Endothelial cell of umbilical vein (primary cell): ENCODE data around the gene DENND1B. TPM values are rescaled to one million over a fixed set of nuclear protein-coding genes. Genes with fewer than 3 reads are reported as not detected.

Experiments used
- BruUV-seq: library from RNA; stranded (reverse); fragments of 400-500 nt; replicated peaks from 2 replicates; lab custom pipeline; 2021; lab: Mats Ljungman, UMichigan
- CTCF ChIA-PET: fragments of 300-600, 350-600 bp; sonication (Branson Sonifier 250); formaldehyde crosslinking; loops from one replicate; lab custom pipeline; 2021; ENCODE audit warnings: antibody characterized with exemption, inconsistent platforms; lab: Charles Lee
- POLR2A ChIA-PET: fragments of 300-600, 350-600 bp; sonication (Branson Sonifier 250); formaldehyde crosslinking; loops from one replicate; lab custom pipeline; 2021; ENCODE audit warnings: antibody characterized with exemption, inconsistent platforms; lab: Charles Lee
- DNase-seq: peaks from one replicate; pipeline ENCODE4 v3.0.0-alpha.2; 2011; ENCODE audit warnings: low read depth, low spot score
- FAIRE-seq: peaks from 2 replicates; lab custom pipeline; 2011; peaks lifted over from hg19 to GRCh38; lab: Jason Lieb, UNC
- H2AFZ ChIP-seq: 2 replicates; pipeline ENCODE4 v1.6.0; 2012; ENCODE audit warnings: low read depth, low read length, control low read depth, inconsistent platforms
- H3K27ac ChIP-seq: 2 replicates; pipeline ENCODE4 v1.5.1; 2011; ENCODE audit warnings: low read depth, mild to moderate bottlenecking, control low read depth, low read length, moderate library complexity; ENCODE audit not compliant: insufficient read depth
- H3K27me3 ChIP-seq, 2 experiments: 2 replicates each; pipeline versions ENCODE4 v1.6.0 to v1.6.1; 2011; ENCODE audit warnings: low read length in 2 of 2, mixed read lengths in 1 of 2; ENCODE audit not compliant: control insufficient read depth in 2 of 2, insufficient read depth in 2 of 2
- H3K36me3 ChIP-seq, 2 experiments: 2 replicates in 1 of 2; 3 replicates in 1 of 2; pipeline ENCODE4 v1.5.1; 2011; ENCODE audit warnings: low read length in 2 of 2, mild to moderate bottlenecking in 1 of 2, moderate library complexity in 1 of 2; ENCODE audit not compliant: control insufficient read depth in 2 of 2, insufficient read depth in 2 of 2; ENCODE audit errors: extremely low read depth in 1 of 2
- H3K4me1 ChIP-seq: 3 replicates; pipeline ENCODE4 v1.5.1; 2011; ENCODE audit warnings: mild to moderate bottlenecking, low read length; ENCODE audit not compliant: control insufficient read depth, insufficient read depth; ENCODE audit errors: extremely low read depth
- H3K4me2 ChIP-seq: 2 replicates; pipeline ENCODE4 v1.6.1; 2011; ENCODE audit warnings: low read length, control low read depth, mixed read lengths; ENCODE audit not compliant: insufficient read depth
- H3K4me3 ChIP-seq, 3 experiments: fragments of 200-600 bp in 1 of 3; sonication (generic), shearing (Covaris generic) in 1 of 3; replicated peaks in 1 of 3; 2 replicates each; pipeline ENCODE4 v1.5.1; 2011 to 2016; ENCODE audit warnings: control low read depth in 3 of 3, low read length in 3 of 3, mild to moderate bottlenecking in 2 of 3, inconsistent platforms in 1 of 3, low read depth in 1 of 3, moderate library complexity in 1 of 3; ENCODE audit not compliant: insufficient read depth in 1 of 3
- H3K79me2 ChIP-seq: 2 replicates; pipeline ENCODE4 v1.6.0; 2012; ENCODE audit warnings: low read length, inconsistent platforms; ENCODE audit not compliant: control insufficient read depth, insufficient read depth
- H3K9ac ChIP-seq: replicated peaks from 2 replicates; pipeline ENCODE3; 2011; ENCODE audit warnings: low read length, control low read depth; ENCODE audit not compliant: insufficient read depth; ENCODE audit errors: extremely low read depth
- H3K9me1 ChIP-seq: replicated peaks from 3 replicates; pipeline ENCODE4 v1.6.0; 2011; ENCODE audit warnings: mild to moderate bottlenecking, low read length; ENCODE audit not compliant: control insufficient read depth, insufficient read depth; ENCODE audit errors: extremely low read depth
- H3K9me3 ChIP-seq: replicated peaks from 2 replicates; pipeline ENCODE4 v1.5.1; 2012; ENCODE audit warnings: low read length, inconsistent platforms; ENCODE audit not compliant: control insufficient read depth, insufficient read depth
- H4K20me1 ChIP-seq: replicated peaks from 2 replicates; pipeline ENCODE3; 2011; ENCODE audit warnings: mild to moderate bottlenecking, low read length; ENCODE audit not compliant: control insufficient read depth, insufficient read depth; ENCODE audit errors: extremely low read depth
- CTCF ChIP-seq, 2 donors: IDR thresholded peaks; 1 replicate in 1 of 2; 2 replicates in 1 of 2; pipeline ENCODE4 v1.5.1; 2011; ENCODE audit warnings: low read length in 2 of 2, mild to moderate bottlenecking in 2 of 2, moderate library complexity in 2 of 2, control low read depth in 1 of 2, inconsistent platforms in 1 of 2, low read depth in 1 of 2; ENCODE audit not compliant: insufficient read depth in 1 of 2; ENCODE audit errors: extremely low read depth in 1 of 2
- FOS ChIP-seq: IDR thresholded peaks from 2 replicates; pipeline ENCODE4 v1.6.1; 2011; ENCODE audit warnings: mild to moderate bottlenecking, low read length, moderate library complexity, borderline replicate concordance; ENCODE audit not compliant: insufficient read depth
- JUN ChIP-seq: IDR thresholded peaks from 2 replicates; pipeline ENCODE4 v1.6.1; 2011; ENCODE audit warnings: borderline replicate concordance, low read depth; ENCODE audit not compliant: insufficient read length, insufficient read depth
- POLR2AphosphoS5 ChIP-seq: IDR thresholded peaks from 2 replicates; pipeline ENCODE4 v1.6.1; 2012; ENCODE audit warnings: low read depth, mild to moderate bottlenecking, control low read depth, low read length, moderate library complexity; ENCODE audit not compliant: insufficient read depth
- dilution Hi-C: fragments of 300-500 bp; cut with MboI; formaldehyde crosslinking; loops from one replicate; pipeline ENCODE4 v1.15.0; 2019; ENCODE audit warnings: low sequenced_read_pairs; ENCODE audit not compliant: extremely low pct_ligation_motif_present
- intact Hi-C: fragments of 100-400 bp; cut with micrococcal nuclease; formaldehyde crosslinking; loops from one replicate; pipeline ENCODE4 v1.10.0; 2022
- polyA plus RNA-seq, 4 experiments: library from polyadenylated mRNA; depleted of rRNA in 3 of 4; stranded (reverse) in 3 of 4; unstranded in 1 of 4; fragments of >200 nt; gene quantifications; 2 replicates each; pipeline versions ENCODE4 v1.2.1 to v1.2.3, GENCODE V29; 2011 to 2012; ENCODE audit warnings: missing spikeins in 1 of 4
- total RNA-seq: library from RNA; stranded (reverse); gene quantifications from 2 replicates; pipeline ENCODE4 v1.2.3, GENCODE V29; 2021

The DENND1B gene
- total and polyA plus RNA-seq, 2 donors (not counting 3 experiments of a cell fraction or from before 2014, with no cell fraction given), result 0.97 to 3.3 TPM

DNA sequence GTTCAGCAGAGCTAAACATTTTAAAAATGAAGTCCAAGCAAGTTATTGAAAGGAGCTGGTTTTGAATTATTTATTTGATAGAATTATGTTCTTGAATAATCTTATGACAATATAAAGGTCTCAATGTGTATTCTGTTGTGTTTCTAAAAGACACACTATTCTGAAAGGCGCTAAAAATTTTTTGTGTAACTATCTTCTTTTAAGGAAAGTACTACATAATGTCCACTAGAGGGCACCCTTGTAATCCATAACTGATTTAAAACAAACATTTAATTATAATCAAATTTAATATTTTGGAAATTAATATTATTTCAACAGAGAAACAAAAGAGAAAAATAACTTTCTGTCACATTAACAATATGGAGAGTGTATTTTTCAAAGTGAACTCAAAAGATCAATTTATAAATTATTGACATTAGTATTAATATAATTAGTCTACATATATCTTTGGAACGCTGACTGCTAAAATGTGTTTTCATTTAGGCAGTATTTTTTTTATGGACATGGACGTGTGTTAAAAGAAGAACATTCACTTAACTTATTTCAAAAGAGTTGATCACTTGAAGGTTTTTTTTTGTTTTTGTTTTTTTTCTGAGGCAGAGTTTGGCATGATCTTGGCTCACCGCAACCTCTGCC lies 248.4 kb downstream of the DENND1B start:
- no peak for FAIRE-seq
- Histone ChIP-seq H3K27ac (no peak overlapping the region), H3K4me3 (no peak overlapping the region), H3K4me2 (no peak overlapping the region), H2AFZ (no peak overlapping the region), H3K4me1 (no peaks in the 10 kb centered on the region), H3K36me3 (no peaks in the 10 kb centered on the region), H3K9me3 (no peaks in the 10 kb centered on the region), H3K79me2 (no peaks in the 10 kb centered on the region), H3K9ac (no peak overlapping the region), H4K20me1 (no peaks in the 10 kb centered on the region), H3K27me3 (no peaks in the 10 kb centered on the region), H3K9me1 (no peaks in the 10 kb centered on the region)
- dilution Hi-C loops, result no loop called here
- peak; percentile 31 for DNase-seq
- TF ChIP-seq FOS, result no peak
- peak; percentile 16 to 18 for TF ChIP-seq CTCF (IDR thresholded peaks at IDR 0.05; ENCODE audit: extremely low read depth in 1 of 2, insufficient read depth in 1 of 2, low read depth in 1 of 2, low read length in 2 of 2)
- no TSS peak for BruUV-seq
- CTCF ChIA-PET, result interaction anchor here (0.6 to 2.3 kb wide), 36 partner anchors 9 to 1230 kb away, joined by 3 to 40 read pairs (median 4); partner anchors contain the start of genes C1orf53 and LHX9
- POLR2A ChIA-PET, result no interaction called here
- intact Hi-C loops, result loop anchor here (1.0 to 5.0 kb wide), 4 partner anchors 342 to 938 kb away; partner anchors contain the start of gene NEK7

DNA sequence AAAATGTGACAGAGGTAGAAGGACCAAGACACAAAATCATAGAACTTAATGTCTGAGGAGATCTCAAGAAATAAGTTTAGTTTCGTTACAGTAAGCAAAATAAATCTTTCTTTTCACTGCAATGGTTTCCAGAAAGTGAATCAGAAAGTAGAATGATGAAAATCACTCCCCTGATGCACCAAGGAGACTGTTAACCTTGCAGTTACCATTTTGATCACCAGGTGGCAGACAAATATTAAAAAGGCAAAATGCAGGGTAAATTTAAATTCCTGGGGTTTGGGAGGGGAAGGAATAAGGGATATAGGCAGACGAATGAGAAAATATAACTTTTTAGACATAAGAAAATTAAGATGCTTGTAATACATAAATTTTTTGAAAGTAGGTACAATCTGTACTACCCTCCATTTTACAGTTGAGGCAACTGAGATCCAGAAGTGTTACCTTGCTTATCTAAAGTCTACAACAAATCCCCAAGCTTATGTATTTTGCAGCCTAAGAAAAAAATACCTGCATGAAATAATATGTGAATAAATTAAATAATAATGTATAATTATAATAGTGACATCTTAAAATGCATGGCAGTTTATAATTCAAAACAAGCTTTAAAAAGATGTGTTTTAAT lies 254.1 kb downstream of the DENND1B start:
- dilution Hi-C loops, result no loop called here
- no peaks in the 10 kb centered on the region for H4K20me1 ChIP-seq
- no peak overlapping the region for H3K27ac ChIP-seq
- H3K27me3 ChIP-seq, result no peaks in the 10 kb centered on the region
- H3K4me3 ChIP-seq, result no peak overlapping the region
- H3K4me1 ChIP-seq, result no peaks in the 10 kb centered on the region
- BruUV-seq, result no TSS peak
- H3K9me1 ChIP-seq, result peaks cover 3% of the 10 kb centered on the region
- no peaks in the 10 kb centered on the region for H3K79me2 ChIP-seq
- H2AFZ ChIP-seq, result no peak overlapping the region
- no peak overlapping the region for H3K9ac ChIP-seq
- TF ChIP-seq POLR2AphosphoS5, result no peak
- TF ChIP-seq CTCF (IDR thresholded peaks at IDR 0.05; ENCODE audit: extremely low read depth in 1 of 2, insufficient read depth in 1 of 2, low read depth in 1 of 2, low read length in 2 of 2), result peak; percentile 39 to 51
- no peak for TF ChIP-seq JUN
- FAIRE-seq (peak; percentile 82), DNase-seq (peak; percentile 46)
- H3K9me3 ChIP-seq, result no peaks in the 10 kb centered on the region
- intact Hi-C loops, result loop anchor here (1.0 to 2.0 kb wide), 2 partner anchors 348 to 403 kb away; no protein-coding TSS in a partner anchor
- ChIA-PET CTCF (interaction anchor here (0.7 to 2.9 kb wide), 22 partner anchors 8 to 1164 kb away, joined by 3 to 29 read pairs (median 5); partner anchors contain the start of gene LHX9), POLR2A (no interaction called here)
- H3K36me3 ChIP-seq, result no peaks in the 10 kb centered on the region
- no peak overlapping the region for H3K4me2 ChIP-seq
